Trophoblast cell (in vitro differentiated cells and primary cell): Measurements from ENCODE around the gene SLC35B2.
A peak's percentile ranks its signal among the peaks of the same experiment; 100 is the strongest.

Experiments used
- DNase-seq, 2 donors: peaks; one replicate each; pipeline ENCODE4 v3.0.0-alpha.2; 2016
- H2AFZ ChIP-seq: 2 replicates; pipeline ENCODE4 v1.6.1; 2013; ENCODE audit warnings: low read length, moderate library complexity, mild to moderate bottlenecking; ENCODE audit not compliant: insufficient read depth, poor library complexity
- H2AK5ac ChIP-seq: 2 replicates; pipeline ENCODE4 v1.6.1; 2013; ENCODE audit warnings: mild to moderate bottlenecking, low read length
- H2BK120ac ChIP-seq: 2 replicates; pipeline ENCODE4 v1.6.1; 2013; ENCODE audit warnings: low read length, mild to moderate bottlenecking, moderate library complexity; ENCODE audit not compliant: insufficient read depth, poor library complexity
- H2BK12ac ChIP-seq: 2 replicates; pipeline ENCODE4 v1.6.1; 2013; ENCODE audit warnings: mild to moderate bottlenecking, low read length, moderate library complexity
- H2BK5ac ChIP-seq: 2 replicates; pipeline ENCODE4 v1.6.1; 2013; ENCODE audit warnings: low read length, low read depth, moderate library complexity, mild to moderate bottlenecking; ENCODE audit not compliant: poor library complexity
- H3K14ac ChIP-seq: 2 replicates; pipeline ENCODE4 v1.6.1; 2013; ENCODE audit warnings: mild to moderate bottlenecking, low read length
- H3K18ac ChIP-seq: 2 replicates; pipeline ENCODE4 v1.6.1; 2013; ENCODE audit warnings: mild to moderate bottlenecking, low read length
- H3K23ac ChIP-seq: 2 replicates; pipeline ENCODE4 v1.6.1; 2013; ENCODE audit warnings: low read length
- H3K27ac ChIP-seq: 2 replicates; pipeline ENCODE4 v1.5.1; 2013; ENCODE audit warnings: low read depth, mild to moderate bottlenecking, inconsistent platforms, low read length, moderate library complexity
- H3K27me3 ChIP-seq: 2 replicates; pipeline ENCODE4 v1.6.1; 2013; ENCODE audit warnings: inconsistent platforms, mild to moderate bottlenecking, low read length, moderate library complexity; ENCODE audit not compliant: insufficient read depth
- H3K36me3 ChIP-seq, 2 experiments: 1 replicate in 1 of 2; 2 replicates in 1 of 2; pipeline ENCODE4 v1.6.1; 2013; ENCODE audit warnings: low read length in 2 of 2, mild to moderate bottlenecking in 2 of 2, moderate library complexity in 1 of 2; ENCODE audit not compliant: insufficient read depth in 2 of 2, control insufficient read depth in 1 of 2
- H3K4ac ChIP-seq: 2 replicates; pipeline ENCODE4 v1.6.1; 2013; ENCODE audit warnings: low read depth, mild to moderate bottlenecking, low read length, moderate library complexity
- H3K4me1 ChIP-seq, 2 experiments: 1 replicate in 1 of 2; 2 replicates in 1 of 2; pipeline ENCODE4 v1.6.1; 2013; ENCODE audit warnings: low read length in 2 of 2, mild to moderate bottlenecking in 2 of 2, moderate library complexity in 1 of 2; ENCODE audit not compliant: insufficient read depth in 2 of 2, control insufficient read depth in 1 of 2
- H3K4me2 ChIP-seq: 2 replicates; pipeline ENCODE4 v1.6.1; 2013; ENCODE audit warnings: inconsistent platforms, mild to moderate bottlenecking, low read length, moderate library complexity
- H3K4me3 ChIP-seq: 2 replicates; pipeline ENCODE4 v1.5.1; 2013; ENCODE audit warnings: mild to moderate bottlenecking, low read depth, low read length, inconsistent platforms
- H3K79me1 ChIP-seq: one replicate; pipeline ENCODE4 v1.6.1; 2013; ENCODE audit warnings: low read length
- H3K79me2 ChIP-seq: 2 replicates; pipeline ENCODE4 v1.6.1; 2013; ENCODE audit warnings: low read length, mild to moderate bottlenecking; ENCODE audit not compliant: control insufficient read depth, insufficient read depth, poor library complexity
- H3K9ac ChIP-seq: 2 replicates; pipeline ENCODE4 v1.6.1; 2013; ENCODE audit warnings: mild to moderate bottlenecking, low read length
- H3K9me3 ChIP-seq: 2 replicates; pipeline ENCODE4 v1.6.1; 2013; ENCODE audit warnings: low read depth, mild to moderate bottlenecking, control low read depth, inconsistent platforms, low read length; ENCODE audit not compliant: insufficient read depth
- H4K12ac ChIP-seq: 2 replicates; pipeline ENCODE4 v1.6.1; 2013; ENCODE audit warnings: low read depth, mild to moderate bottlenecking, low read length, moderate library complexity
- H4K8ac ChIP-seq: 2 replicates; pipeline ENCODE4 v1.6.1; 2013; ENCODE audit warnings: low read depth, mild to moderate bottlenecking, low read length, moderate library complexity
- H4K91ac ChIP-seq: one replicate; pipeline ENCODE4 v1.6.1; 2013; ENCODE audit warnings: low read depth, mild to moderate bottlenecking, low read length, moderate library complexity
- WGBS: extraction: QIAGEN DNeasy Blood & Tissue Kit; methylation state at CpG from one replicate; pipeline ENCODE4 v1.1.7; 2013; ENCODE audit warnings: missing lambda C conversion rate; ENCODE audit not compliant: insufficient read length, insufficient coverage; ENCODE audit errors: extremely low coverage; 5-methylcytosine and 5-hydroxymethylcytosine counted together

The SLC35B2 gene

GRCh38 chr6:44222486-44223318 is 34.6 kb downstream of the SLC35B2 start:
- Histone ChIP-seq H3K4me2 (peak overlapping the region; percentile 88), H2BK120ac (peak overlapping the region; percentile 41), H2BK12ac (peak overlapping the region; percentile 6), H4K91ac (peak overlapping the region; percentile 16), H3K18ac (peak overlapping the region; percentile 26), H3K4me1 (peaks cover 60 to 65% of the 10 kb centered on the region in 2 experiments), H3K79me2 (peaks cover 7% of the 10 kb centered on the region), H3K27ac (no peak overlapping the region), H4K8ac (peak overlapping the region; percentile 0), H2BK5ac (no peak overlapping the region), H3K4ac (no peak overlapping the region), H3K4me3 (peak overlapping the region; percentile 33), H3K27me3 (no peaks in the 10 kb centered on the region), H3K23ac (no peak overlapping the region), H2AFZ (peak overlapping the region; percentile 30), H3K79me1 (peaks cover 36% of the 10 kb centered on the region), H3K14ac (peak overlapping the region; percentile 58), H3K9me3 (no peaks in the 10 kb centered on the region), H3K9ac (no peak overlapping the region), H2AK5ac (peak overlapping the region; percentile 40), H4K12ac (no peak overlapping the region), H3K36me3 (no peaks in the 10 kb centered on the region)
- WGBS, result no CpG with 5 or more reads among the region's 26 CpGs
- no peak for DNase-seq

- H2BK120ac ChIP-seq, result peak overlapping the region; percentile 67
- peak overlapping the region; percentile 91 for H2AK5ac ChIP-seq
- H3K79me1 ChIP-seq, result peaks cover 39% of the 10 kb centered on the region
- peaks cover 61 to 66% of the 10 kb centered on the region in 2 experiments for H3K4me1 ChIP-seq
- H3K27ac ChIP-seq, result no peak overlapping the region
- peak overlapping the region; percentile 16 for H2BK5ac ChIP-seq
- H3K4me2 ChIP-seq, result no peak overlapping the region
- peak overlapping the region; percentile 95 for H2BK12ac ChIP-seq
- no peak overlapping the region for H3K4me3 ChIP-seq
- H3K9ac ChIP-seq, result no peak overlapping the region
- peak overlapping the region; percentile 45 for H3K14ac ChIP-seq
- no peak overlapping the region for H3K23ac ChIP-seq
- peaks cover 7% of the 10 kb centered on the region for H3K79me2 ChIP-seq
- no peak for DNase-seq
- H3K9me3 ChIP-seq, result no peaks in the 10 kb centered on the region
- no peaks in the 10 kb centered on the region for H3K27me3 ChIP-seq
- peak overlapping the region; percentile 90 for H3K18ac ChIP-seq
- H4K12ac ChIP-seq, result peak overlapping the region; percentile 27
- H2AFZ ChIP-seq, result no peak overlapping the region
- H3K36me3 ChIP-seq, result no peaks in the 10 kb centered on the region
- peak overlapping the region; percentile 83 for H3K4ac ChIP-seq
- no CpG with 5 or more reads among the region's 2 CpGs for WGBS
- H4K8ac ChIP-seq, result peak overlapping the region; percentile 32
- H4K91ac ChIP-seq, result peak overlapping the region; percentile 88
Measured at GRCh38 chr6:44221961-44222335, 35.4 kb downstream of the SLC35B2 start.

- Histone ChIP-seq H3K79me1 (peaks cover 37% of the 10 kb centered on the region), H3K27ac (no peak overlapping the region), H2AK5ac (peak overlapping the region; percentile 91), H4K12ac (peak overlapping the region; percentile 27), H3K4ac (peak overlapping the region; percentile 83), H3K36me3 (no peaks in the 10 kb centered on the region), H2BK120ac (peak overlapping the region; percentile 67), H4K91ac (peak overlapping the region; percentile 88), H3K4me3 (no peak overlapping the region), H4K8ac (peak overlapping the region; percentile 32), H3K4me1 (peaks cover 60 to 65% of the 10 kb centered on the region in 2 experiments), H3K23ac (no peak overlapping the region), H3K14ac (peak overlapping the region; percentile 45), H3K4me2 (no peak overlapping the region), H3K18ac (peak overlapping the region; percentile 90), H2BK12ac (peak overlapping the region; percentile 95), H2AFZ (no peak overlapping the region), H3K9ac (no peak overlapping the region), H3K79me2 (peaks cover 7% of the 10 kb centered on the region), H3K9me3 (no peaks in the 10 kb centered on the region), H2BK5ac (peak overlapping the region; percentile 16), H3K27me3 (no peaks in the 10 kb centered on the region)
- no CpG with 5 or more reads among the region's 4 CpGs for WGBS
- peak; percentile 51 to 63 for DNase-seq
Measured at GRCh38 chr6:44221291-44221960, 35.9 kb downstream of the SLC35B2 start.

- H4K8ac ChIP-seq, result no peak overlapping the region
- peak overlapping the region; percentile 3 for H2BK120ac ChIP-seq
- H3K4me1 ChIP-seq, result peaks cover 55 to 59% of the 10 kb centered on the region in 2 experiments
- H3K79me1 ChIP-seq, result peaks cover 35% of the 10 kb centered on the region
- H3K18ac ChIP-seq, result peak overlapping the region; percentile 23
- H4K12ac ChIP-seq, result no peak overlapping the region
- H3K4me3 ChIP-seq, result no peak overlapping the region
- no peak overlapping the region for H3K4me2 ChIP-seq
- no peak overlapping the region for H3K23ac ChIP-seq
- no peak overlapping the region for H2AFZ ChIP-seq
- peak overlapping the region; percentile 7 for H4K91ac ChIP-seq
- no peaks in the 10 kb centered on the region for H3K36me3 ChIP-seq
- H2BK12ac ChIP-seq, result peak overlapping the region; percentile 34
- no peaks in the 10 kb centered on the region for H3K27me3 ChIP-seq
- no peak overlapping the region for H3K27ac ChIP-seq
- no peak overlapping the region for H3K4ac ChIP-seq
- no CpG with 5 or more reads among the region's 4 CpGs for WGBS
- no peaks in the 10 kb centered on the region for H3K9me3 ChIP-seq
- H3K79me2 ChIP-seq, result peaks cover 4% of the 10 kb centered on the region
- no peak overlapping the region for H2BK5ac ChIP-seq
- peak overlapping the region; percentile 20 for H2AK5ac ChIP-seq
- no peak overlapping the region for H3K14ac ChIP-seq
- DNase-seq, result no peak
- H3K9ac ChIP-seq, result no peak overlapping the region
Measured at GRCh38 chr6:44220913-44221290, 36.4 kb downstream of the SLC35B2 start.
